WERI-Rb-1 (cell line): ENCODE data around the gene VGLL3.

Source experiments
- DNase-seq: peaks from one replicate; pipeline ENCODE4 v3.0.0-alpha.2; 2020
- H3K27ac ChIP-seq: fragments of 250-450 bp; sonication (Bioruptor Pico); 2 replicates; pipeline ENCODE4 v1.5.1; 2020; ENCODE audit warnings: mild to moderate bottlenecking, moderate library complexity
- H3K27me3 ChIP-seq: fragments of 250-450 bp; sonication (Bioruptor Pico); 2 replicates; pipeline ENCODE4 v1.5.1; 2021; ENCODE audit warnings: mild to moderate bottlenecking, low read depth, moderate library complexity; ENCODE audit not compliant: insufficient read depth, severe bottlenecking
- H3K36me3 ChIP-seq: fragments of 250-450 bp; sonication (Bioruptor Pico); 2 replicates; pipeline ENCODE4 v1.5.1; 2020; ENCODE audit warnings: mild to moderate bottlenecking, moderate library complexity
- H3K4me3 ChIP-seq: 2 replicates; pipeline ENCODE4 v1.5.1; 2011; ENCODE audit warnings: low read depth, mild to moderate bottlenecking, control low read depth, low read length
- H3K9me3 ChIP-seq: fragments of 250-450 bp; sonication (Bioruptor Pico); 2 replicates; pipeline ENCODE4 v1.5.1; 2021; ENCODE audit warnings: mild to moderate bottlenecking, moderate library complexity; ENCODE audit not compliant: severe bottlenecking
- TF ChIP-seq, protein P1 (sequence below): IDR thresholded peaks from 2 replicates; pipeline ENCODE4 v1.5.1; 2011; ENCODE audit warnings: low read depth, mild to moderate bottlenecking, control low read depth, inconsistent platforms, low read length

VGLL3 gene

GRCh38 chr3:86991840-86992435, 989 bp upstream of the VGLL3 start:
- Histone ChIP-seq H3K36me3 (no peaks in the 10 kb centered on the region), H3K4me3 (no peak overlapping the region), H3K27me3 (peaks cover 9% of the 10 kb centered on the region), H3K9me3 (no peaks in the 10 kb centered on the region), H3K27ac (no peak overlapping the region)
- TF ChIP-seq, protein P1, sequence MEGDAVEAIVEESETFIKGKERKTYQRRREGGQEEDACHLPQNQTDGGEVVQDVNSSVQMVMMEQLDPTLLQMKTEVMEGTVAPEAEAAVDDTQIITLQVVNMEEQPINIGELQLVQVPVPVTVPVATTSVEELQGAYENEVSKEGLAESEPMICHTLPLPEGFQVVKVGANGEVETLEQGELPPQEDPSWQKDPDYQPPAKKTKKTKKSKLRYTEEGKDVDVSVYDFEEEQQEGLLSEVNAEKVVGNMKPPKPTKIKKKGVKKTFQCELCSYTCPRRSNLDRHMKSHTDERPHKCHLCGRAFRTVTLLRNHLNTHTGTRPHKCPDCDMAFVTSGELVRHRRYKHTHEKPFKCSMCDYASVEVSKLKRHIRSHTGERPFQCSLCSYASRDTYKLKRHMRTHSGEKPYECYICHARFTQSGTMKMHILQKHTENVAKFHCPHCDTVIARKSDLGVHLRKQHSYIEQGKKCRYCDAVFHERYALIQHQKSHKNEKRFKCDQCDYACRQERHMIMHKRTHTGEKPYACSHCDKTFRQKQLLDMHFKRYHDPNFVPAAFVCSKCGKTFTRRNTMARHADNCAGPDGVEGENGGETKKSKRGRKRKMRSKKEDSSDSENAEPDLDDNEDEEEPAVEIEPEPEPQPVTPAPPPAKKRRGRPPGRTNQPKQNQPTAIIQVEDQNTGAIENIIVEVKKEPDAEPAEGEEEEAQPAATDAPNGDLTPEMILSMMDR = no peak
- DNase-seq = no peak

DNA sequence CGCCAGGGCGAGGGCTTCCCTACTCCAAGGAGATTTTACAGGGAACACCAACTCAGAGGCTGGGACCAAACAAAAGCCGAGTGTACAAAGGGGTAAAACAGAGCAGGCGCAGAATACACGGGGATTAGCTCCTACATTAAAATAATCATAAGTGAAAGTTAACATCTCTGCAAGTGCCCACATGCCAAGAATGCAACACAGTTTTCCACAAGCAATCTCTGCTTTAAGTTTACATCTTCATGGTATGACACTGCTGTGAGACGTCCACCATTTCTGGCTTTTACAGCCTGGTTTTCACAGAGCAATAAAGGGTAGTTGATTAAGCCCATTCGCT, 500 bp upstream of the VGLL3 start:
- TF ChIP-seq, protein P1 = no peak
- H3K27ac ChIP-seq = no peak overlapping the region
- DNase-seq = no peak
- no peaks in the 10 kb centered on the region for H3K9me3 ChIP-seq
- H3K36me3 ChIP-seq = no peaks in the 10 kb centered on the region
- peak overlapping the region; percentile 54 for H3K4me3 ChIP-seq
- H3K27me3 ChIP-seq = peaks cover 9% of the 10 kb centered on the region

DNA sequence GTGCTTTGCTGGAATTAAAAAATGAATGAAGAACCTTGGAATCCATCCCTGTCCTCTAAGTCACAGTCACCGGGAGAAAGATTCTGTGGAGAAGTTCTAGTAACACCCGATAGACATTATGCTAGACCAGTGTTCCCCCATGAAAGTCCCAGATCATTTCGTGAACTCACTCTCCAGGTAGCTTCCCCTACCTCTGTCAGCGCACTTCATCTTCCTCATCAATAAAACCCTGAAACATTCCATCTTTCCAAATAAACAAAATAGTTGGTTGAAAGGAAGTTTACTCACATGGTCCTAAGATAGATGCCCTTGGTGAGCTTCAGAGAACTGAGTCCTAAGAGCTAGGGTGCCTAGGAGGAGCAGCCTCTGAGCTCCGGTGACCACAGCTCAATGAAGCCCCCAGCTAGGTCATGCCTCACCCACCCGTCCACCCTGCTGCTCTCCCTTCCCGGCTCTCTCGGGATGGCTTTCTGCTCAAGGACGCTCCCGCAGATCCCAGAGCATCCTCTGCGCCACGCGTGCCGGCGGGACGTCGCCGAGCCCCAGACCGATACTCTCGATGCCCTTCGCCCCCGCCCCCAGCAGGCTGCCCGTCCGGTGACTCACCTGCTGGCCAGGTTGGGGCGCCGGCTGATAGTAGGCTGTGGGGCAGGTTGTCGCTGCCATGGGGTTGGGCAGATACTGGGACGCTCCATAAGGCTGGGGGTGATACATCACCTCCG, 776 bp downstream of the VGLL3 start:
- DNase-seq = peak; percentile 19
- H3K9me3 ChIP-seq = no peaks in the 10 kb centered on the region
- peaks cover 9% of the 10 kb centered on the region for H3K27me3 ChIP-seq
- no peak overlapping the region for H3K27ac ChIP-seq
- H3K4me3 ChIP-seq = peak overlapping the region; percentile 54
- no peaks in the 10 kb centered on the region for H3K36me3 ChIP-seq
- TF ChIP-seq, protein P1 = no peak

DNA sequence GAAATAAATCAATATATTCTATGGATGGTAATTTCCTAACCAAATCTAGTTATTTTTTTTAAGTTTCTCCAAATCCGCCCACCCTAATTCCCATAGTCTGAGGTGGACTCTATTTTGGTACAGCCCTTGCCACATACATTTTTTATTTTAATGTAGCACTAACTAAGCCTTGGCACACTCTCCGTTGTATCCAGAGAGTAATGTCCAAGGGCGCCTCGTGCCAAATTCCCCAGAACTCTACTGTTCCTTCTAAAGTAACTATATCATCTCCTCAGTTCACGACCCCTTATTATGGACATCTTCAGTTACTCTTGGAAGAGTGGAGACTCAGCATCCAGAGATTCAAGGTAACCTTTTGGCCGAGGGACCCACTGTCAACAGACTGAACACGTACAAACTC, 1.3 kb downstream of the VGLL3 start:
- no peak for DNase-seq
- Histone ChIP-seq H3K27me3 (peaks cover 9% of the 10 kb centered on the region), H3K4me3 (no peak overlapping the region), H3K36me3 (no peaks in the 10 kb centered on the region), H3K27ac (no peak overlapping the region), H3K9me3 (no peaks in the 10 kb centered on the region)
- TF ChIP-seq, protein P1 = no peak

DNA sequence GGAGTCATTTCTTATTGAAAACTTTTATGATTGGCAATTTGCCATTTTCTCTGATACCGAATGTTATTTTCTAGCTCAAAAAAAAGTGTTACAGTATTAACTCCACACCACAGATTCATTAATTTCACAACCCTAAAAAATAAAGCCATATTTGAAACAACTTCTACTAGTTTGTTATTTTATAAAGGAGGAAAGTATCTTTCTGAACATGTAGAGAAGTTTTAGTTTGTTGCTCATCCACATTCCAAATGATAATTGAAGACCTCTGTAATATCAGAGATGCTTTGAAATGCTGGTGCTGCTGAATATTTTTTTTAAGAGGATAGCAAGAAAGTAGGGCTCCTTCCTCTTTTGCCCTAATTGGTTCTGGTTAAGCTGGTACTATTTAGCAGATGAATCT, 1.9 kb downstream of the VGLL3 start:
- no peaks in the 10 kb centered on the region for H3K36me3 ChIP-seq
- H3K27ac ChIP-seq = no peak overlapping the region
- no peak for DNase-seq
- H3K4me3 ChIP-seq = no peak overlapping the region
- TF ChIP-seq, protein P1 = no peak
- H3K9me3 ChIP-seq = no peaks in the 10 kb centered on the region
- H3K27me3 ChIP-seq = peaks cover 9% of the 10 kb centered on the region

- Histone ChIP-seq H3K27me3 (peaks cover 9% of the 10 kb centered on the region), H3K36me3 (no peaks in the 10 kb centered on the region), H3K9me3 (no peaks in the 10 kb centered on the region), H3K27ac (no peak overlapping the region), H3K4me3 (no peak overlapping the region)
- TF ChIP-seq, protein P1 = no peak
- DNase-seq = no peak
These were observed 2.7 kb downstream of the VGLL3 start for GRCh38 chr3:86988235-86988634.
